ENCODE measurements around the gene MTCL1.

The MTCL1 gene

DNA sequence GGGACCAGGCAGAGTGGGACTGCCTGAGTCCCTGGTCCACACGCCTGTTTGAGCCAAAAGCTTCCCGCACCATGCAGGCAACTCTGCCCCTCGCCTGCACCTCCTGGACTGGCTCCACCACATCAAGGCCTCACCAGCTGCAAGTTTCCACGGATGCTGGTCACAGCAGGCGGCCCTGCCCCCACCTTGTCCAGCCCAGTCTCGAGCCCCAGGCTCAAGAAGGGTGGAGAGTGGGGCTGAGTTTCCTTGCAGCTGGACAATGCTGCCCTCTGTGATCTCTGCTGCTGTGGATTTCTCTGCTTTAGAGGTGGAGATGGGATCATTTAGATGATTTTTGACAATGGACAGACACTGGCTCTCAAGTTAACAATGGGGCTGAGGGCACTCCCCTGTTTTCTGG lies 74.9 kb downstream of the MTCL1 start:
- no peak for DNase-seq (ENCODE audit: low read depth)
- H3K9me3 ChIP-seq (ENCODE audit: control insufficient read depth, low read length) = no peaks in the 10 kb centered on the region
- H3K27me3 ChIP-seq (replicated peaks; ENCODE audit: control insufficient read depth, insufficient read depth, low read length) = no peaks in the 10 kb centered on the region
- H3K4me3 ChIP-seq (ENCODE audit: low read length) = no peak overlapping the region
- H3K36me3 ChIP-seq (ENCODE audit: control insufficient read depth, insufficient read depth, low read length, severe bottlenecking) = peaks cover 17% of the 10 kb centered on the region
- no peak overlapping the region for H3K9ac ChIP-seq (ENCODE audit: low read length)
- peaks cover 3% of the 10 kb centered on the region for H3K4me1 ChIP-seq (ENCODE audit: control insufficient read depth, insufficient read depth, low read length)

DNA sequence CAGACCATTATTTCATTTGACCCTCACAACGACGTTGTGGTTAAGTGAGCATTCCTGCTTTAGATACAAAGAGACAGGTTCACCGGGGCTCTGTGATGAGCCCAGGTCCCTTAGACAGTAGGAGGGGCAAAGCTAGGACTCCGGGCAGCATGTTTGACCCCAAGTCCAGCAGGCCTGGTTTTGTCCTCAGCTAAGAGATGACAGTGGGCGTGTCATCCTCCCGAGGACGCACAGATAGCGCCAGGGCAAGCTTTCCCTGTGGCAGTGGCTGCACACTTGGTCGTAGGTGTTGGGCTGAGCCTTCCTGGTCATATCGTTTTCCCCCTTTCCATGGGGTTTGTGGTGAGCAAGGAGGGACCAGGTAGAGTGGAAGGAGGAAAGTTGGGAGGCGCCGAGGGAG lies 76.3 kb downstream of the MTCL1 start:
- DNase-seq (ENCODE audit: low read depth) = no peak
- H3K4me1 ChIP-seq (ENCODE audit: control insufficient read depth, insufficient read depth, low read length) = no peaks in the 10 kb centered on the region

DNA sequence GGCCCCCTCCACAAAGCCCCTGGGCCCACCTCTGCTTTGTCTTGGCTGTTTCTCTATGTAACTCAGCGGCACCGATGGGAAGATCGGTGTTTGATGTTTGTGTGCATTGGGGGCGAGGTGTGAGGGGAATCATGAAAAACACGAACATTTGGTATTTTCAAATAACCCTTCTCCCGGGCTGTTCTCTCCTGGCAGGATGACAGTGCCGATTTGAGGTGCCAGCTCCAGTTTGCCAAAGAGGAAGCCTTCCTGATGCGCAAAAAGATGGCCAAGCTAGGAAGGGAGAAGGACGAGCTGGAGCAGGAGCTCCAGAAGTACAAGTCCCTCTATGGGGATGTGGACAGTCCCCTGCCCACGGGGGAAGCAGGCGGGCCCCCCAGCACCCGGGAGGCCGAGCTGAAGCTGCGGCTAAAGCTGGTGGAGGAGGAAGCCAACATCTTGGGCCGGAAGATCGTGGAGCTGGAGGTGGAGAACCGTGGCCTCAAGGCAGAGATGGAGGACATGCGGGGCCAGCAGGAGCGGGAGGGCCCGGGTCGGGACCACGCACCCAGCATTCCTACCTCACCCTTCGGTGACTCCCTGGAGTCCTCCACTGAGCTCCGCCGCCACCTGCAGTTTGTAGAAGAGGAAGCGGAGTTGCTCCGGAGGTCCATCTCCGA lies 78.1 kb downstream of the MTCL1 start:
- no peak overlapping the region for H3K4me3 ChIP-seq (ENCODE audit: low read length)
- H3K4me1 ChIP-seq (ENCODE audit: control insufficient read depth, insufficient read depth, low read length) = peaks cover 4% of the 10 kb centered on the region
- H3K9ac ChIP-seq (ENCODE audit: low read length) = no peak overlapping the region
- H3K9me3 ChIP-seq (ENCODE audit: control insufficient read depth, low read length) = no peaks in the 10 kb centered on the region
- DNase-seq (ENCODE audit: low read depth) = no peak
- peaks cover 21% of the 10 kb centered on the region for H3K36me3 ChIP-seq (ENCODE audit: control insufficient read depth, insufficient read depth, low read length, severe bottlenecking)
- no peaks in the 10 kb centered on the region for H3K27me3 ChIP-seq (replicated peaks; ENCODE audit: control insufficient read depth, insufficient read depth, low read length)

More for the DNA sequence above, 76.3 kb downstream of the MTCL1 start:
- Histone ChIP-seq H3K27me3 (replicated peaks; ENCODE audit: control insufficient read depth, insufficient read depth, low read length) (no peaks in the 10 kb centered on the region), H3K36me3 (ENCODE audit: control insufficient read depth, insufficient read depth, low read length, severe bottlenecking) (peaks cover 21% of the 10 kb centered on the region), H3K4me3 (ENCODE audit: low read length) (no peak overlapping the region), H3K9me3 (ENCODE audit: control insufficient read depth, low read length) (no peaks in the 10 kb centered on the region), H3K9ac (ENCODE audit: low read length) (no peak overlapping the region)

DNA sequence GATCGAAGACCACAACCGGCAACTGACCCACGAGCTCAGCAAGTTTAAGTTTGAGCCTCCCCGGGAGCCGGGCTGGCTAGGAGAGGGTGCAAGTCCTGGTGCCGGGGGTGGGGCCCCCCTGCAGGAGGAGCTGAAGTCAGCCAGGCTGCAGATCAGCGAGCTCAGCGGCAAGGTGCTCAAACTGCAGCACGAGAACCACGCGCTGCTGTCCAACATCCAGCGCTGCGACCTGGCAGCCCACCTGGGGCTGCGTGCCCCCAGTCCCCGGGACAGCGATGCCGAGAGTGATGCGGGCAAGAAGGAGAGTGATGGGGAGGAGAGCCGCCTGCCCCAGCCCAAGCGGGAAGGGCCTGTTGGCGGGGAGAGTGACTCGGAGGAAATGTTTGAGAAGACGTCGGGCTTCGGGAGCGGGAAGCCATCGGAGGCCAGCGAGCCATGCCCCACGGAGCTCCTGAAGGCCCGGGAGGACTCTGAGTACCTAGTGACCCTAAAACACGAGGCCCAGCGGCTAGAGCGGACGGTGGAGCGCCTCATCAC lies 78.7 kb downstream of the MTCL1 start:
- no peak for DNase-seq (ENCODE audit: low read depth)
- H3K4me1 ChIP-seq (ENCODE audit: control insufficient read depth, insufficient read depth, low read length) = peaks cover 10% of the 10 kb centered on the region
- H3K9ac ChIP-seq (ENCODE audit: low read length) = no peak overlapping the region

DNA sequence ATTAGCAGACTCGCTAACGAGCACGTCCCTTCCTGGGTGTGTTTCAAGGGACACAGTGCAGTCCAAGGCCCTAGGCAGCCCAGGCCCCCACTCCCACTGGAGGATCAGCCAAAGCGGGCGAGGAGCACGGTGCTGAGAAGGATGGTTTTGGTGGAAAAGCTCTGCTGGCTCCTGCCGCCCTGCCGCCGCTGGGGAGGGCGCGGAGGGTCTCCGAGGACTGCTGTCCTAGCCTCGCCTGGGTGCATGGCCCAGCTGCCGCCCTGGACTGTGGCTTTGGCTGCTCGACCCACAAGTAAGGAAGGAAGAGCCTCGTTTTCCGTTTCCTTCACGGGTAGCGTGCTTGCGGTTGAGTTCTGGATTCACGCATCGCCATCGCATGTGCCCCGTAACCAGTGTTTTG lies 79.9 kb downstream of the MTCL1 start:
- no peaks in the 10 kb centered on the region for H3K27me3 ChIP-seq (replicated peaks; ENCODE audit: control insufficient read depth, insufficient read depth, low read length)
- peaks cover 21% of the 10 kb centered on the region for H3K36me3 ChIP-seq (ENCODE audit: control insufficient read depth, insufficient read depth, low read length, severe bottlenecking)
- H3K9ac ChIP-seq (ENCODE audit: low read length) = no peak overlapping the region
- H3K4me1 ChIP-seq (ENCODE audit: control insufficient read depth, insufficient read depth, low read length) = peaks cover 10% of the 10 kb centered on the region
- DNase-seq (ENCODE audit: low read depth) = no peak
- no peaks in the 10 kb centered on the region for H3K9me3 ChIP-seq (ENCODE audit: control insufficient read depth, low read length)
- H3K4me3 ChIP-seq (ENCODE audit: low read length) = no peak overlapping the region

More for the DNA sequence above, 78.7 kb downstream of the MTCL1 start:
- Histone ChIP-seq H3K36me3 (ENCODE audit: control insufficient read depth, insufficient read depth, low read length, severe bottlenecking) (peaks cover 21% of the 10 kb centered on the region), H3K27me3 (replicated peaks; ENCODE audit: control insufficient read depth, insufficient read depth, low read length) (no peaks in the 10 kb centered on the region), H3K9me3 (ENCODE audit: control insufficient read depth, low read length) (no peaks in the 10 kb centered on the region), H3K4me3 (ENCODE audit: low read length) (no peak overlapping the region)

DNA sequence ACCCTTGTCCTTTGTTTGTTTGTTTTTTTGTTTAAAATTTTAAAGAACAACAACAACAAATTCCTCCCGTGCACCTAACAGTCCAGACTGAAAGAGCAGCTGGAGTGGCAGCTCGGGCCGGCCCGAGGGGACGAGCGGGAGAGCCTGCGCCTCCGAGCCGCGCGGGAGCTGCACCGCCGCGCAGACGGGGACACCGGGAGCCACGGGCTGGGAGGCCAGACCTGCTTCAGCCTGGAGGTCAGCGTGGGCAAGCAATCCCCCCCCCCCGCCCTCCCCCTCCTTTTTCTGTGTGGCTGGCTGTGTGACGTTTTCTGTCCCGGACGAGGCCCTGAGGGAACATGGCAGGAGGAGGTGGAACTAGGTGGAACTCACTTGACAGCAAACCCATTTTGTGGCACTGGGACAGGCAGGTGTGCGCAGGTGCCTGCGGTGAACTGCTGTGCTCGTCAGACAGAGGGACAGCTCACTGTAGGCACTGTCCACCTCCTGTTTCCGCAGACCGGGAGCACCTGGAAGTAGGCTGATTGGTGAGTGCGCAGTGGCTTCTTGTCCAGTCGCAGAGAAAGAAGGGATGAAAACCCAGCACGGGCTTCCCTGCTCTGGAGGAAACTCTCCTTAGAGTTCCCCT lies 80.6 kb downstream of the MTCL1 start:
- Histone ChIP-seq H3K36me3 (ENCODE audit: control insufficient read depth, insufficient read depth, low read length, severe bottlenecking) (peaks cover 21% of the 10 kb centered on the region), H3K4me3 (ENCODE audit: low read length) (no peak overlapping the region), H3K9ac (ENCODE audit: low read length) (no peak overlapping the region), H3K27me3 (replicated peaks; ENCODE audit: control insufficient read depth, insufficient read depth, low read length) (no peaks in the 10 kb centered on the region), H3K9me3 (ENCODE audit: control insufficient read depth, low read length) (no peaks in the 10 kb centered on the region), H3K4me1 (ENCODE audit: control insufficient read depth, insufficient read depth, low read length) (peaks cover 10% of the 10 kb centered on the region)
- DNase-seq (ENCODE audit: low read depth) = no peak

DNA sequence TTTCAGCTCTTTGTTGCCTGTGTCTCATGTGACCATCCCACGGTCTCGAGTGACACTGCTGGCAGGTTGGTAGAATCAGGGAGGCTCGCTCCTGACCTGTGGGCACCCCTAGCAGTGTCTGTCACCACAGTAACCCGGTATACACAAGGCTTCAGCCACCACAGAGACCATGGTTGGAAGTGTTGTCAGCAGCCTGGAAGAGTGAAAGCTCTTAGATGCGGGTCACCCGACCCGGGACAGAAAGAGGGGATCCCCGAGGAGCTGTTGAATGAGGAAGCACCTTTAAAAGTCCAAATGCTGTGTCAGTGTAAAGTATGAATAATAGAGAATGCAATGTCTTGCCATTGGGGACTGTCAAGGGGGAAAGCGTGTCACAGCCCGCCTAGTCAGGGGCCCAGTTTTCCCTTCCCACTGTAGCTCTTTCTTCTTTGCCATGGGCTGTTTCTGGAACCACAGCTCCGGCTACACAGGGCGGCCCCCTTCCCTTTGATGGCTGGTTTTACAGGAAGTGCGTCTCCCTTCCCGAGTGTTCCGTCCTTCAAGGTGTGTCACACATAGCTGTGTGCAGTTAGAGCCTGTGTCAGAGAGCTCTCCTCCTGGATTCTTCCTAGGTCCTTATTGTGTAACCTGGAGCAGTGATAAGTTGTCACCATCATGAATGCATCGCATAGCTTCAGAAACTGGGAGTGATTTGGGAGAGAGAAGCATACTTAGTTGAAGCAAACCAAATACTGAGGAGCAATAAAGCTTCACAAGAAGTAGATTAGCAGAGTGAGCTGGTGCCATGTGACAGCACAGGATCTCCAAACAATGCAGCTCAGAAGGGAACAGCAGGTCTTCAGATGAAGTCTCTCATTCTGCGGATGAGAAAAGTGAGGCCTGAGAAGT lies 81.4 kb downstream of the MTCL1 start:
- H3K4me3 ChIP-seq (ENCODE audit: low read length) = no peak overlapping the region
- peaks cover 21% of the 10 kb centered on the region for H3K36me3 ChIP-seq (ENCODE audit: control insufficient read depth, insufficient read depth, low read length, severe bottlenecking)
- peaks cover 10% of the 10 kb centered on the region for H3K4me1 ChIP-seq (ENCODE audit: control insufficient read depth, insufficient read depth, low read length)
- DNase-seq (ENCODE audit: low read depth) = no peak
- no peaks in the 10 kb centered on the region for H3K27me3 ChIP-seq (replicated peaks; ENCODE audit: control insufficient read depth, insufficient read depth, low read length)
- H3K9me3 ChIP-seq (ENCODE audit: control insufficient read depth, low read length) = no peaks in the 10 kb centered on the region
- no peak overlapping the region for H3K9ac ChIP-seq (ENCODE audit: low read length)

DNA sequence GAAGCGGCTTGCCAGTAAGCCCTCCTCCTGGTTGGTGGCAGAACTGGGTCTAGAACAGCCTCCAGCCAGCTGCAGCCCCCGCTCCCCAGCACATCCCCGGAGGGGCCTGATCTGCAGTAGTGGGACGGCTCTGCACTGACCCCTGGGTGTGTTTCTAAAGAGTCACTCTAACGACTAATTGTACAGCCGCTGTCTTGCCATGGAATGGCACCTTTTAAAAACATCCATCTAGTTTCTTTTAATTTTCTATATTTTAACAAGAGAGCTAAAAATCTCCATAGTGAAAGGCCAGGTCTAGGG lies 82.0 kb downstream of the MTCL1 start:
- no peaks in the 10 kb centered on the region for H3K9me3 ChIP-seq (ENCODE audit: control insufficient read depth, low read length)
- no peak overlapping the region for H3K4me3 ChIP-seq (ENCODE audit: low read length)
- H3K4me1 ChIP-seq (ENCODE audit: control insufficient read depth, insufficient read depth, low read length) = peaks cover 10% of the 10 kb centered on the region
- no peaks in the 10 kb centered on the region for H3K27me3 ChIP-seq (replicated peaks; ENCODE audit: control insufficient read depth, insufficient read depth, low read length)
- H3K9ac ChIP-seq (ENCODE audit: low read length) = no peak overlapping the region
- H3K36me3 ChIP-seq (ENCODE audit: control insufficient read depth, insufficient read depth, low read length, severe bottlenecking) = peaks cover 21% of the 10 kb centered on the region
- no peak for DNase-seq (ENCODE audit: low read depth)

DNA sequence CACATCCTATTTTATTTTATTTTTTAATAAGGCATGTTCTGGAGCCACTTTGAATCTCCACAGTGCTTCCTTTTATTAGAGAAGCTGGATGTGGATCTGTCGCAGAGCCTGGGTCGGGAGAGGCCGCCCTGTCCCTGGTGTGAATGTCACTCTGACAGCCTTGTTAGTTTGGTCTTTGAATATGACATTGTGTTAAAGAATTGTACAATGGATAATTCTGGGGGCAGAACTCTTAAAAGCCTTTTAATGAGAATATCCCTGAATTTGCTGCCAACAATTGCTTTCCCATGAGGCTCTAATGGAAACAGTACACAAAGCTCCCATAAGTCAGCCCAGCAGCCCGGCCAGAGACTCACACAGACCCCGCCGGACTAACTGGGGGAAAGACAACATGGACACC lies 82.4 kb downstream of the MTCL1 start:
- Histone ChIP-seq H3K36me3 (ENCODE audit: control insufficient read depth, insufficient read depth, low read length, severe bottlenecking) (peaks cover 16% of the 10 kb centered on the region), H3K9ac (ENCODE audit: low read length) (no peak overlapping the region), H3K4me1 (ENCODE audit: control insufficient read depth, insufficient read depth, low read length) (peaks cover 10% of the 10 kb centered on the region), H3K4me3 (ENCODE audit: low read length) (no peak overlapping the region), H3K9me3 (ENCODE audit: control insufficient read depth, low read length) (no peaks in the 10 kb centered on the region), H3K27me3 (replicated peaks; ENCODE audit: control insufficient read depth, insufficient read depth, low read length) (no peaks in the 10 kb centered on the region)
- no peak for DNase-seq (ENCODE audit: low read depth)

DNA sequence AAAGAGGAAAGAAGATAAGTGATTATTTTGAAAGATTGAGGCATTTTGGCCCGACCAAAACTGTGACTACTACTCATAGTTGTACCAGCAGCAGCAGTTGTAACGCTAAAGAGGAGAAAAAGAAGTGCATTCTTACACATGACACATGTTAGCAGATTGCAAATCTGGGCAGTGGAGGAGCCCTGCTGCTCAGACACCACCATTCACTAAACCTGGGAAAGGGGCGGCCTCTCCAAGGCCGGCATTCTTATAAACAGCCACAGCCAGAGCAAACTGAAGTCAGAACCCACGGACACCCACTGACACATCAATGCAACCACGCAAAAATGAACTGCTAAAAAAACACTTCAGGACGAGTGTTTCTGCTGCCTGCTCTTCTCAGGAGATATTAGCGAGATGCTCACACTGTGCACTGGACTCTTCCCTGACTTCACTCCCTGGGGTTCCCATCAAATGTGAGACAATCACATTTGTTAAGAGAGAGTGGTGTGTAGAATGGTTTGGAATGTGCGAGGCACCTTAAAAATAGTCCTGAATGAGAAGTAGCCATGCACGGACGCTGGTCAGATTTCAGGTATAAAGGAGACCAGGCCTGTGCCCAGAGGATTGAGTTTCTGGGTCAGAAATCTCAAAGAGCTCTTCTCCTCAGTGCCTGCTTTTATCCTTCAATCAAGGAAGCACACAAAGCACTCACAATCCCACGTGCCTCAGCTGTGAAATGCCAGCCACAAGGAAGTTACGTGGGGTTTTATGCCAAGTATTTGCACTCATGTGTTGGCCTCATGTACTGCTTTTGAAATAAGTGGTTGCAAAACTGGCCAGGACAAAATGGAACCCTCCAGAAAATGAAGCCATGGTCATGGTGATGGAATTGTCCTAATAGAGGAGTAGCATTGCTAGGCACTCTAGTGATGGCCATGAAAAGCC lies 83.4 kb downstream of the MTCL1 start:
- no peak overlapping the region for H3K9ac ChIP-seq (ENCODE audit: low read length)
- DNase-seq (ENCODE audit: low read depth) = peak; percentile 39
- no peak overlapping the region for H3K4me3 ChIP-seq (ENCODE audit: low read length)
- peaks cover 10% of the 10 kb centered on the region for H3K4me1 ChIP-seq (ENCODE audit: control insufficient read depth, insufficient read depth, low read length)
- no peaks in the 10 kb centered on the region for H3K27me3 ChIP-seq (replicated peaks; ENCODE audit: control insufficient read depth, insufficient read depth, low read length)
- peaks cover 15% of the 10 kb centered on the region for H3K36me3 ChIP-seq (ENCODE audit: control insufficient read depth, insufficient read depth, low read length, severe bottlenecking)
- H3K9me3 ChIP-seq (ENCODE audit: control insufficient read depth, low read length) = no peaks in the 10 kb centered on the region
